GM18502 (cell line): ENCODE measurements around the gene PTPRR.

Experiments used
- ATAC-seq: cut with Tn5 transposase; IDR thresholded peaks from one replicate; pipeline ENCODE4 v1.9.1; 2021; ENCODE audit warnings: mild to moderate bottlenecking; ENCODE audit not compliant: unreplicated experiment, poor library complexity

PTPRR gene

DNA sequence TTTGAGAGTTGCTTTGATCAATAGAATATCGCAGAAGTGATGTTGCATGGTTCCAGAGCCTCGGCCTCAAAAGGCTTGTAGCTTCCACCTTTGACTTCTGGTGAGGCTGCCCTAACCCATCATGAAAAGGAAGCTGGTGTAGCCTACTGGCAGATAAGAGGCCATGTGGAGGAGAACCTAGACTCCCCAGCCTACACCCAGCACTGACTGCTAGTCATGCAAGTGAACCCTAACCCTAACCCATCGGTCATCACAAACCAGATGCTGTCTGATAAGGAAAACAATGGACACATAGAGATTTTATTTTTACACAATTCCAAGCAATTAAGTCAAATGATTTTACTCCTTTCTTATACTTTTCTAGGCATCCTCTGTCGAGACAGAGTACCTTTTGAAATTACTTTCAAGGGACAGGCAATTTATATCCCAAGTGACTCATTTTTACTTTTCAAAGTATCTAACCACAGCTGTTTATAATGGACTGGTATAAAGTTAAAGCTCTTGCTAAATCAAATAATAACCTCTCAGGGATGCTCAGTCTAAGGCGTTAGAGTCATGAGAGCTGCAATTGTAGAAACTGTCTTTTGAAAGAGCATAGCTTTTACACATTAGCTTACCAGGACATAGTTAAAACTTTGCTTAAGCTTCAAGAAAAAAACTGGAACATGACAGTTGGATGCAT lies 300.9 kb downstream of the PTPRR start:
- no peak for ATAC-seq

DNA sequence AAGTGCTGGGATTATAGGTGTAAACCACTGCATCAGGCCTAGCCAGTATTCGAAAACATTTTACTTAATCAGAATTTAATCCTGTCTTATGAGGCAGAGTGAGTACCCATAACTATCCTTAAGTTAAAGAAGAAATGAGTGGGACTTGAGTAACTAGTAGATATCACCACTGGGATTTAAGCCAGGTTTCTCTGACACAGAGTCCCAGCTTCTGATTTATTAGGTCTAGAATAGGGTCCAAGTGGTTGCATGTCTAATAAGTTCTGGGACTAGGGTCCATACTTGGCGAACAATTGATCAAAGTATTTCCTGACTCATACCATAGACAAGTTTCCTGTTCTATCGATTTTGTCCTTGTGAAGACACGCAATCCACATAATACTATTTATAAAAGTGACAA lies 302.2 kb downstream of the PTPRR start:
- no peak for ATAC-seq

DNA sequence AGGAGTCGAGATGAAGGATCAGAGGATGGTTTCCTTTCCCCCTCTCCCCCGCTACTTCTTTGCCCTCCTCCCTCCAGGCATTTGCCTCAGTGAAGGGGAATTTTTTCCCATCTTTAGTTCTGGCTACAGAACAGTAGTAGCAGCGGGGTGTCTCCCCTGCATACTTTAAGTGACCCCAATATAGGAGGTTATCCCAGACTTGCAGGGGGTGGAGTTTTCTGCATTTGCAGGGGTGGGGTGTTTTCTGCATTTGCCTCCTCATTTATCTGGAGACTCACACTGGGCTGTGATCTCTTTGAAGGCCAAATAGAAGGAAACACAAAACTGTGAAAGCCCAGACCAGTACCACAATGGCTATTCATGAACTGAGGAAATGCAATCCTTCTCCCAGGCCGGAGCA lies 303.1 kb downstream of the PTPRR start:
- no peak for ATAC-seq

DNA sequence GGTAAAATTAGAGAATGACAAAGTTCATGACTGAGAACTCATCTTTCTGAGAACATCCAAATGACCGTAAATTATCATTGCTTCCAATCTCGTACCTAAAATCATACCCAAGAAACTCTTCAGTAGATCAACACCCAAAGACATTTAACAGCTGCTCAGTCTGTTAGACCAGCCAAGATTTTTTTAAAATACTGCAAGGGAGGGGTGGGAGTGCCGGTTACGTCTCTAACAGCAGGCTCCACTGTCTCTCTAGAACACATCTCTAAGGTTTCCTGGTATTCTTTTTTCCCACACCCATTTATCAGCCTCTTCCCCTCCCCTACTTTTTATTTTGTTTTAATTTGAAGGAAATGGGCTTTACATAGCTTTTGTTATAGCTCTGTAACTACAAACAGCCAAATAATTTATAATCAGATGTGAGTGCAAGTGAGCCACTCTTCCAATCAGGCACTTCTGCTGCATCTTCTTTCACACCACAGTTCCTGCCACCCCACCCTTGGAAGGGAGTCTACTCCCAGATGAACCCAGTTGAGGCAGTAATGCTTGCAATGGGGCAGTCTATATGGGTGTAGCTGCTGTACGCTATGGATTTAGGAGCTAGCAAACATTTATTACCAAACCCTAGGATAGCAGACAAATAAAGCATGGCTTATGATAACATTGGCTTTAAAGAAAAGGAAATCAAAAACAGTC lies 305.2 kb downstream of the PTPRR start:
- ATAC-seq = no peak

DNA sequence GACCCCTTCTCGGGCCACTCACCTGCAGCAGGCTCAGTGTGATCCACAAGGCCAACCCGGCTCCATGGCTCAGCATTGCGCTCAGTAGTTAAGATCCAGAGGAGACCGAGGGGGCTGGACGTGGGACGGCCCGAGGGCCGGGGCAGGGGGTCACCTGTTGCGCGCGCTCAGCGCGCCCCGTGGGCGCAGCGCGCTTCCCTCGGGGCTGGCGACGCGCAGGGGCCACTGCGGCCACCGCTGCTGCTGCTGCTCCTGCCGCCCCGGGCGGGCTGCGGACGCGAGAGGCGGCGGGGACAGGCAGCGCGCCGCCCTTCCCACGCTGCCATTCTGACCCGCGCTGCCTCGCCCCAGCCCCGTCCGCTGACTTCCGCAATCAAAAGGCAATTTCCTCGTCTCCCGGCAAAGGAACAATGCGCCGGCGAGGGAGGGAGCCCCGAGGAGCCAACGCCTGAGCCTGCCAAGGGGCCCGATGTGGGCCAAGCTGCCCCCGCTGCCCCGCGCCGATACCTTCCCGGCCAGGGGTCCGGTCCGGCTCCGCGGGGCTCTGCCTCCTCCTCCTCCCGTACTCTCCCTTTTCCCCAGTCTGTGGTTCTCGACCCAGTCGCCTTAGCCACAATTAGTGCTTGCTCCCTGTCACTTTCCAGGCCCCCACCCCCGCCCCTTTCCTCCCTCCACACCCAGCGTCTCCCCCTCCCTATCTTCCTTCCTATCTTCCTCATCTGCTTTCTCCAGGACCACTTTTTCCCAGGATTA lies 310.6 kb downstream of the PTPRR start:
- ATAC-seq = no peak

DNA sequence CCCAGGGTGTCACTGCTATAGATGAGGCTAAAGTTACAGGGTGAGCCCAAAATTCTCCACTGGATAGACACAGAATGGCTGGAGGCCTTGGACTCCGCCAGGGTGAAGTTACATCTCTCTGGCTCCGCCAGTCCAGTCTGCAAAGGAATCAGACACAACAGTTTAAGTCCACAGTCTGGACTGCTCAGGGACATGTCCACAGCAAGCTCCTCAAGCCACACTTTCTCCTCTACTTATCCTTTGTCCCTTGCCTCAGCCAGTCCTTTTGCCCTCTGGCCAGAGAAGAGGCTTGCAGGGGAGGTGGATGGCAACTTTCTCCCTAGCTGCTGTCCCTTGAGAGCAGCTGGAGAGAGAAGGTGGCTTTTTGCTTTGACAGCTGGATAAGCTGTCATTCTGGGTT lies 311.3 kb downstream of the PTPRR start:
- ATAC-seq = no peak

DNA sequence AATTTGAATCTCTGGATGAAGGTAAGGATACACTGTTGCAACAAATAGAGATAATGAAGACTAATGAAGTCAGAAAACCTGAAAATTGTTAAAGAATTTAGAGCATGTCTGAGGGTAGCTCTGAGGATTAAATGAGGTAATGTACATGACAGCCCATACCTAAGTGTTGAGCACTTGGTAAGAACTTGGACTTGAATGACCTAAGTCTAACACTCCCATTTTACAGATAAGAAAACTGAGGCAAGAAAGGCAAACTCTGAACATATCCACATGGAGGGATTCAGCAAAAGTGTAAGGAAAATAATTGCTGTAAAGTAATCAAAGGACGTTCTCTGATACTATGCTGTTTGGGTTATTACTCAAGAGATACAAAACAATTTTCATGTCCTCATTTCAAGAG lies 312.4 kb downstream of the PTPRR start:
- no peak for ATAC-seq

DNA sequence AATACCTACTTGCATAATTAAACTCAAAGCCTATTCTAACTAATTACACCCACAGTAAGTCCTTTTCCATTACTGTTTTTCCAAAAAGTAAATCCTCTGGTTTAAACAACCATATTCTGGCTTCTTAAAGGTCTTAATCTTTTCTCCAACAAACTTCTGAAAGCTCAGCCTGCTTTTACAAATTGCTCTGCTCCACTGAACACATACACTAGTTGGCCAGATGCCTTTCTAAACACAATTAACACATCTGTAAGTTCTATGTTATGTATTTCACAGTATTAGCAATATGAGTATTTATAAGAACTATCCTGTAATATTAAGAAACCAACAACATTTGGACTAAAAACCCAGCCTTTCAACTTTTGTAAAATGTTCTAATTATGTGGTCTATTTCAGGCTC lies 313.4 kb downstream of the PTPRR start:
- no peak for ATAC-seq

DNA sequence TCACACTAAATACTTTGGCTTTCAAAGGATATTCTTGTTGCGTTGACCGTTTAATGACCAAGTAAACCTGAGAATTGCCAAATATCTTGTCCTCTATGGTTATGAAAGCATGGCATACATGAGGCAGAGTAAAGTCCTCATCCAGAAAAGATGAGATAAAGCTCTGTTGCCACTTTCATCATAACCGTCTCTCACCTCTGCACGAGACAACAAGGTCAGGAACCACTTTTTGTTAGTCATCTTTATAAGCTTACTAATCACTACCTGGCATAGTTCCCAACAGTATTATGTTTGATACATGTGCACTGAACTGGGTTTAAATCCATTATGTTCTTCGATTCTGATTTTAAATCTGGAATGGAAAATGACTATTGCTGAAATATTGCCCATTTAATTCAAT lies 314.6 kb downstream of the PTPRR start:
- ATAC-seq = no peak

DNA sequence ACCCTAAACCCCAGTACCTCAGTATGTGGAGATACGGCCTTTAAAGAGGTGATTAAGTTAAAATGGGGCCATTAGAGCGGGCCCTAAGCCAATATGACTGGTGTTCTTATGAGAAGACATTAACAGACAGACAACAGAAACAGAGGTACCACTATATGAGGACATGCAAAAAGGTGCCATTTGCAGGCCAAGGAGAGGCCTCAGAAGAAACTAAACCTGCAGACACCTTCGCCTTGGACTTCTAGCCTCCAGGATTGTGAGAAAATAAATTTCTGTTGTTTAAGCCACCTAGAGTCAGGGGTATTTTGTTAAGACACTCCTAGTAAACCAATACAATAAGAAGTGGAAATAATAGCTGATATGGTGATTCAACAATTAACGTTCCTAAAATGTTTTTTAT lies 315.9 kb downstream of the PTPRR start:
- ATAC-seq = no peak

DNA sequence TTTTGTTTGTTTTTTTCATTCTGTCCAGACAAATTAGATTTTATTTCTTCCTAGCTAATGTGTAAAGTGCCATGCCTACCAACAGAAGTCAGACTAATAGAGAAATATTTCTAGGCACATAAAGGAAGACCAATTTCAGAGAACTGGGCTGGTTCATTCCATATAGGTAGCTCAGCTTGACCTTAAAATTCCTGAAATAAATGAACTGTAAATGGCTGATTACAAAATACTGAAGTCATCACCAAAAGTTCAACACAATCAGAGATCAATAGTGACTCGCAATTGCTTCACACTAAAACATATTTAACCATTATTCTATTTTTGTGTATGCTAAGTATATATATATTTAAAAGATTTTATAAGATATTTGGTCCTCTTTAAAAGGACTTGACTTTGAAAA lies 317.5 kb downstream of the PTPRR start:
- ATAC-seq = no peak

DNA sequence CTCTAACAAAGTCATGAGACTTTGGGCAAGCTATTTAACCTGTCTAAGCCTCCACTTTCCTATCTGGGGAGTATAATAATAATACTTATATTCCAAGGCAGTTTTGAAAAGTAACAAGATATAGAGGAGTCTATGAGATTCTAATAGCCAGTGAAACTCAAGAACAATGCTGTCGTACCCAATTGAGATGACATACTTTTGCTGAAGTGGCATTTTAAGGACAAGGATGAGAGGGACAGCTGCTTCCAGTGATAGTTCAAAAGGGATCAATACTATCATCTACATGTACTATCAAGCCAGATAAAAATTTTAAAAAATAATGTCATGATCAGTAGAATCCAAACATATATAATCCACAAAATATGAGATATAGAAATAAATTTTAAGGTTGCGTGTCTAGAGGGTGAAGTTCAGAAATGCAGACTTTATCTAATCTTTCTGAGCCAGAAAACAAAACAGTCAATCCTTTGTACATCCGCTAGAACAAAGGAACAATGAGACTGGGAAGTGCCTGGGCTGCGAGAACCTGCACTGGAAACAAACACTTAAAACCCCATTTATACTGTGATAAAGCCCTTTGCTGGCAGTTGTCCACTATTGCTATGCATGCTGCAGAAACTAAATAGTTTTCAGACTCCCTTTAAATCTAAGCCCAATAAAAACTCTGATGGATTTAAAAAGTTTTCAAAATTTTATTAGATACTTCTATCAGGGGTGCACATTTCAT lies 321.9 kb downstream of the PTPRR start:
- ATAC-seq = no peak

DNA sequence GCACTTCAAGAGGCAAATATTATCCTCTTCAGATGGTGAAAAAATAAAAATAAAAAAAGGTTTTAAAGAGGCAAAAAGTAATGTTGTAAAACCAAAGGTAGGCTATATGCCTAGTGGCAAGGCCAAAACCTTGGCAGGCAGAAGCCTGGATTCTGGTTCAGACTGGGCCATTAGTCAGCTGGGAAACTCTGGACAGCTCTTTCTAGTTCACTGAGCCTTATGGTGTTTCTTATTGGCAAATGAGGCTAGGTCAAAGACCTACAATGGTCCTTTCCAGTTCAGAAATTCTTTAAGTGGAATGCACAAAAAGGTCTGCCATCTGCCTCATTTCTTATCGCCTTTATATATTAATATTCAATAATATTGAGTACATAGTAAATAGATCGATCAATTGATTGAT lies 327.9 kb downstream of the PTPRR start:
- ATAC-seq = no peak

DNA sequence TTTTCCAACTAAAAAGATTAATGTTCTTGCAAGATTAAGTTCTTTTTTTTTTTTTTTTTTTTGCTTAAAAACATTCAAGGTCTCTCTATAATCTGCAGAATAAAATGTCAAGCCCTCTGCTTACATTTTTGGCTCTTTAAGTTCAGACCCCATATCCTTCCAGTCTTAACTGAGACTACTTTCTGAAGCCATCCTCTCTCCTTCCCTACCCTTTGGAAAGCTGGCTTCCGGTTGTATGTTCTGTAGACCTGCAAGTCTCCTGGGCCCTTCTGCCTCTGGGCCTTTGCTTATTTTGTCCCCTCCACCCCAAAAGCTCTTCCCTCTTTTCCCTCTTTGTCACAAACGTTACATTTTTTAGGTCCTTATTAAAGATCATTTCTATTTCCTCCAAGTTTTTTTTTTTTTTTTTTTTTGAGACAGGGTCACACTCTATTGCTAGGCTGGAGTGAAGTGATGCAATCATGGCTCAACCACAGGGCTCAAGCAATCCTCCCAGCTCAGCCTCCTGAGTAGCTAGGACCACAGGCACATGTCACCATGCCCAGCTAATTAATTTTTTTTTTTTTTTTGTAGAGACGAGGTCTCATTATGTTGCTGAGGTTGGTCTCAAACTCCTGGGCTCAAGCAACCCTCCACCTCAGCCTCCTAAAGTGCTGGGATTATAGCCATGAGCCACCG lies 329.9 kb downstream of the PTPRR start:
- no peak for ATAC-seq

DNA sequence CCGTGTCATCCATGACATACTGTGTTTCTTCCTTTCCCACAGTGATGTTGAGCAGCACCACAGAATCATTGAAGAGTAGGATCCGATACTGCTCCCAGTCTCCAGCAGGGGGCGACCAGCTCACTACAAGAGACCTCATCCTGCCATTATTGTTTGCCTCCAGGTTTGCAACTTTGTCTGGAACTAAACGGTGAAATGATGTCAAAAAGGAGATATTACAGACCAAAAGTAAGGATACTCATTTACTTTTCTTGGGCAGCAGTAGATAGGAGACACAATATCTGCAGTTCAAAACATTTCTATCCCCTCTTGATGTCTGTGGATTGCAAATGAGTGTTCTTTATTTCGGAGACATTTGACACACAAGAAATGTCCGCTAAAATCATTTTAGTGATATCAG lies 330.5 kb downstream of the PTPRR start:
- peak; percentile 98 for ATAC-seq
